ENCODE data around the gene RTN4RL2. TPM values are rescaled to one million over a fixed set of nuclear protein-coding genes. Genes with fewer than 3 reads are reported as not detected.
"Not testable (repeated sequence)": the region's sequence is repeated elsewhere in the genome, so short reads cannot be mapped to it uniquely, and the experiment has no call there.

Gene RTN4RL2
- total RNA-seq, 1 donor from 2014 or later = 0.67 TPM

GRCh38 chr11:57444362-57445121 is 15.8 kb upstream of the RTN4RL2 start:
- TF ChIP-seq CTCF (IDR thresholded peaks at IDR 0.05; ENCODE audit: insufficient read depth, low read length, poor library complexity, severe bottlenecking) = no peak
- Histone ChIP-seq H3K4me3 (ENCODE audit: low read depth, low read length) (no peak overlapping the region), H3K36me3 (ENCODE audit: control insufficient read depth, insufficient read depth, low read length) (no peaks in the 10 kb centered on the region), H3K27me3 (ENCODE audit: control insufficient read depth, insufficient read depth, low read length) (peaks cover 2% of the 10 kb centered on the region)
- DNase-seq (ENCODE audit: low read depth) = no peak

- not testable (repeated sequence) for DNase-seq (ENCODE audit: low read depth); H3K27me3 ChIP-seq (ENCODE audit: control insufficient read depth, insufficient read depth, low read length); H3K36me3 ChIP-seq (ENCODE audit: control insufficient read depth, insufficient read depth, low read length); H3K4me3 ChIP-seq (ENCODE audit: low read depth, low read length)
Observed at GRCh38 chr11:57445122-57445394, 15.3 kb upstream of the RTN4RL2 start.

GRCh38 chr11:57446055-57446454 is 14.3 kb upstream of the RTN4RL2 start:
- TF ChIP-seq CTCF (IDR thresholded peaks at IDR 0.05; ENCODE audit: insufficient read depth, low read length, poor library complexity, severe bottlenecking) = no peak
- Histone ChIP-seq H3K4me3 (ENCODE audit: low read depth, low read length) (no peak overlapping the region), H3K27me3 (ENCODE audit: control insufficient read depth, insufficient read depth, low read length) (peaks cover 4% of the 10 kb centered on the region), H3K36me3 (ENCODE audit: control insufficient read depth, insufficient read depth, low read length) (no peaks in the 10 kb centered on the region)
- no peak for DNase-seq (ENCODE audit: low read depth)

- no peaks in the 10 kb centered on the region for H3K36me3 ChIP-seq (ENCODE audit: control insufficient read depth, insufficient read depth, low read length)
- DNase-seq (ENCODE audit: low read depth) = no peak
- H3K27me3 ChIP-seq (ENCODE audit: control insufficient read depth, insufficient read depth, low read length) = peaks cover 26% of the 10 kb centered on the region
- no peak for TF ChIP-seq CTCF (IDR thresholded peaks at IDR 0.05; ENCODE audit: insufficient read depth, low read length, poor library complexity, severe bottlenecking)
- no peak overlapping the region for H3K4me3 ChIP-seq (ENCODE audit: low read depth, low read length)
Observed at GRCh38 chr11:57453543-57454177, 6.7 kb upstream of the RTN4RL2 start.

- Histone ChIP-seq H3K4me3 (ENCODE audit: low read depth, low read length) (no peak overlapping the region), H3K36me3 (ENCODE audit: control insufficient read depth, insufficient read depth, low read length) (no peaks in the 10 kb centered on the region), H3K27me3 (ENCODE audit: control insufficient read depth, insufficient read depth, low read length) (peaks cover 50% of the 10 kb centered on the region)
- peak; percentile 100 for TF ChIP-seq CTCF (IDR thresholded peaks at IDR 0.05; ENCODE audit: insufficient read depth, low read length, poor library complexity, severe bottlenecking)
- peak; percentile 44 for DNase-seq (ENCODE audit: low read depth)
Observed at GRCh38 chr11:57456960-57457642, 3.2 kb upstream of the RTN4RL2 start.

GRCh38 chr11:57457643-57458023 is 2.7 kb upstream of the RTN4RL2 start:
- TF ChIP-seq CTCF (IDR thresholded peaks at IDR 0.05; ENCODE audit: insufficient read depth, low read length, poor library complexity, severe bottlenecking) = no peak
- H3K27me3 ChIP-seq (ENCODE audit: control insufficient read depth, insufficient read depth, low read length) = peaks cover 55% of the 10 kb centered on the region
- no peak overlapping the region for H3K4me3 ChIP-seq (ENCODE audit: low read depth, low read length)
- H3K36me3 ChIP-seq (ENCODE audit: control insufficient read depth, insufficient read depth, low read length) = no peaks in the 10 kb centered on the region
- no peak for DNase-seq (ENCODE audit: low read depth)

Data from kidney epithelial cell (primary cell).